ENCODE measurements around the gene ARSB.

Gene ARSB

DNA sequence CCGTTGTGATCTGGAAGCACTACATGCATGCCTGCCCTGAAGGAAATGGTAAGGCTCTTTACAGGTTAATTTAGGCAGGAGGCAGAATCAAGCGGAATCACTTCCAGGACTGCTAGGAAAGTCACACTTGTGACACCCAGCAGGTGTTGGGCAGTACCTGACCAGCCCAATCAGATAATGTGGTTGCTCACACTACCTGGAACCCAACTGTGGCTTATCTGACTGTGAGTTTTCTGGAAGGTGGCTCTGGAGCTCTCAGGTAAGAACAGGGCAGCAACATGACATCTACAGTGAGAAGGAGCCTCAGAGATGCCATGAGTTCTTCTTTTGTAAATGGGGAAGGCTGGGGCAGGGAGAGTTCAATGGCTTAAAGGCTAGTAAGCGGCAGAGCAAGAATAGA lies 146.4 kb downstream of the ARSB start:
- DNase-seq (ENCODE audit: low read depth, low spot score), result no peak

DNA sequence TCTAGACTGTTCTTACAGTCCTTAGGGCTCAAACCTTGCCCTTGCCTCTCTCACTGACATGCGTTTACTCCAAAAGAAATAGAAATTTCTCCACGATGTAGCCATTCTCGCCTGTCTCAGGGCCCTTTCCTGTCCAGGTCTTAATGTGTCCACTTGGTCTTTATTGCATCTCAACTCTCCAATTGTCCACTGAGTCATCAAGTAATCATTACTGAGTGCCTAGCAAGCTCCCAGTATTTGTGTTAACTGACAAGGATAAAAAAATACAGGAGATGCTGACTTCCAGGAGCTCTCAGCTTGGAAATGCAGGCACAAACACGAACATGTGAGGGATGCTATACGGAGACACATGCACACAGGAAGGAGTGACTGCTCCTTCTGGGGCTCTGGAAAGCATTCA lies 147.3 kb downstream of the ARSB start:
- no peak for DNase-seq (ENCODE audit: low read depth, low spot score)

DNA sequence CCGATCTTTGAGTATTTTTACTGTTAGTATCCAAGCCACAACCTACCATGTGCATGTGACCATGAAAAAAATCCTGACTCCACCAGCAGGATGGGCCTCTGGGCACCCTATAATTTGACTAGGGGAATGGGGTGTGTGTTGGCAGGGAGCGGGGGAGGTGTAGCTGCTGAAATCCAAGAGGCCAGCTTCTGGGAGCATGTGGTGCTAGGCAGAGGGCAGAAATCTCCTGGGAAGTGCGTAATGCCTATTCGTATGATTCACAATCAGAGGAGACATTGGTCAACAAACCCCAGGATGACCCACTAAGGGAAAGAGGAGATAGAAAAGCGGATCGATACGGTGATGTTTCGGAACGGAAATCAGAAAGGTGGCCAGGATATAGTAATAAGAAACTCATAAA lies 149.9 kb downstream of the ARSB start:
- DNase-seq (ENCODE audit: low read depth, low spot score), result no peak

DNA sequence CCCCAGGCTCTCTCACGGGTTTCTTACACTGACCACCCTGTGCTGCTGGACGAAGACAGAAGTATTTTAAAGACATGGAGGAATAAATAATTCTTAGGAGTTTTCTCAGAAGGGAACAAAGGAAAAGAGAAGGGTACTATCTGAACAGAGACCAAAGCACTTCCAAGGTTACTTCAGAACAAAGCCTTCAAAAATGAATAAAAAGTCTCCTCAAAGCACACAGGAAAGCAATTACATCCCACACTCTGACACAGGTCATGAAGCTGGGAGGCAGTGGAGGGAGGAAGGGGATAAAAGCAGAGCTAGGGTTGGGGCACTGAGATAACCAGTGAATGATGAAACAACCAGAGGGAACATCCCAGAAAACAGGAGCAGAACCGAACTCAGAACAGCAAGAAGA lies 151.8 kb downstream of the ARSB start:
- no peak for DNase-seq (ENCODE audit: low read depth, low spot score)

DNA sequence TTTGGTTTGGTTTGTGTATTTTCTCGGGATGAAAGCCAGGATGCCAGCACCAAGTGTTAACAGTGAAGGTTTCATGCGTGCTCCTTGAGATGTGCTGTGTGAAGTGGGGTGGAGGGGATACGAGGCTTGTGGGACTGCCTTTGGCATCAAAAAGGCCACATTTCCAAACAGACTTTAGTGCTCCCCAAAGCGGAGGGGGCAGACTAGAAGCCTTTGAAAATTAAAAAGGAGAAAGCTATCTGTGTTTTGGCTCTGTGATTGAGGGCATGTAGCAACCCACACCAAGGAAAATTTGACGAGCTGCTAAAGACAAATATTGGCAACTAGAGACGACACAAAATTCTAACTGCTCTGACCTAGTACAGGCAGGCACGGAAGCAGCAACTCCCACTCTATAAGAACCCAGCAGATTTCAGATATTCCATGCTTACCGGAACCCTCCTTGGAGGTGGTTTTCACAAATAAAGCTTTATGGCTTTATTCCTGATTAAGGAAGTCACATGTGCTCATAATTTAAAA lies 154.5 kb downstream of the ARSB start:
- no peak for DNase-seq (ENCODE audit: low read depth, low spot score)

DNA sequence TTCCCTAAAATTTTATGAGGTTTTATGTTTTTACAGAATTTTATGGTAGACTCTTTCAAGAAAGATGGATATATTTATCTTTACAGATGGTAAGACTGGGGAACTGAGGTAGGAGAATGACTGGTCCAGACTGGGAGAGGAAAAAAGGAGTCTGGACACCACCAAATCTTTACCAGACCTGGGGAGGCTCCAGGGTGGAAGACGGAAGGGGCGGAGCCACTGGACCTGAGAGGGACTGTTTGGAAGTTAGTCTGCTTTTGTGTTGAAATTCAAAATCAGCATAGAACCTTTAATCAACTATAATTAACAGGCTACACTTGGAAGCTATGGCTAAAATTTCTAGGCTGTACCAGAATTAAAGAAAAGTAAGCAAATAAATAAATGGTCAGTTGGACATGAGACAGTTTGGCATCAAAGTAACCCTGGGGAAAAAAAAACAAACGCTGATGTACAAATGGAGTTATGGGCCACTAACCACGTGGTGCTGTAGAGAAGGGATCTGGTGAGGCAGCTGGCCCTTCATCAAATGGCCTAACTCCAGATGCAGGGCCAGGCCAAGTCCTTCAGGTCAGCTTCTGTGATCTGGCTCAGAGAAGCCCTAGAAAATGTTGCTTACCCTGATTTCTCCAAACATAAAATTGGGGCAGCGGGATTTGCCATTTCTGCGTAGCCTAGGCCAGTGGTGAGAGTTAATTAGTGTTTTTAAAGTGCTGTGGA lies 155.1 kb downstream of the ARSB start:
- DNase-seq (ENCODE audit: low read depth, low spot score), result no peak

DNA sequence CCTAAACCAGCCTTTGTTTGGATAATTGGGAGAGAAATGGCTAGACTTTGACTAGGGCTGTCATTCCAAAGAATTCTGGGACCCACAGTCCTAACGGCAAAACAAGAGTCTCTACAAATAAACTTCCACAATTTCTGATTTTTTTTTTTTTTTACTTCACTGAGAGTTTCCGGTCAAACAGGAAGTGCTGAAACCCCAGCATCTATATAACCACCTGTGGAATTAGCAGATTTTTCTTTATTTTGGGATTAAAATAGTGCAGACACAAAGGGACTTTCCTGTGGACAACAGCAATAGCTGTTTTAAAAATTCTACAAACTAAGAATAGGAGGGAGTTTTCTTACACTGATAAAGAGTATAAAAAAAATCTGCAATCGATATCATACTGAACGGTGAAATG lies 157.4 kb downstream of the ARSB start:
- no peak for DNase-seq (ENCODE audit: low read depth, low spot score)

DNA sequence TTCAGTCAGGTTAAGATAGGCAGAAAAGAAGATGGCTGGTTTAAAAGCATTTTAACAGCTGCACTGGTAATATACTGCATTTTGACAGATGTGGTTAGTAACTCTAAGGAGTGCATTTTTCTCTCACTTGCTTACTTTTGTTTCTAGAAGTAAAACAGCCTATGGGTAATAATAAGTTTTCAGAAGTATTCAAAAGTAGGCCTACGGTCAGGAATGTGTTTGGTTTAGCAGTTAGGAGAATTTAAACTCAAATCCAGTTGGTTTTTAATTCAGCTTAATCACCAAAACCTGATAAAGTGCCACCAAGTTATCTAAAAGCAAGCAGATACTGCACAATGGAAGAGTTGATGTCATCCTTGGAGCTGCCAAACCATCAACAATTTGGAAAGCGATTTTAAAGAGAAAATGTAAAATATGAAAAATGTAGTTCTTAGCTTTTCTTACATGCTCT lies 160.3 kb downstream of the ARSB start:
- no peak for DNase-seq (ENCODE audit: low read depth, low spot score)

DNA sequence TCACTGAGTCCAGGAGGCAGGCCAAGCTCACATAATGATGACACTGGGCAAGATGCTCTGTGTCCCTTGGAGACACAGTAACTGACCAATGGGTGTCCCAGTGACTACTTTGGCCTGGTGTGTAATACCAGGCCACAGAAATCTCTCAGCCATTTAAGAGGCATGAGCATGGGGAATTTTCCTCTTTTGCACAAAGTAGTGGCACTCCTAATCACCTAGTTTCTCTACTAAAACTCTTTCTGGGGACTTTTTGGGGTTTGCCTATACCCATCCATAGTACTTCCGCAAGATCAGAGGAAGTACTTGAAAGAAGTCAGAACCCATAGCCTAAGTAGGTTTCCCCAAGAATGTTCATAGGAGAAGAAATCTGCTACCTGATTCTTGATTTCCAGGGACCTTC lies 161.9 kb downstream of the ARSB start:
- no peak for DNase-seq (ENCODE audit: low read depth, low spot score)

DNA sequence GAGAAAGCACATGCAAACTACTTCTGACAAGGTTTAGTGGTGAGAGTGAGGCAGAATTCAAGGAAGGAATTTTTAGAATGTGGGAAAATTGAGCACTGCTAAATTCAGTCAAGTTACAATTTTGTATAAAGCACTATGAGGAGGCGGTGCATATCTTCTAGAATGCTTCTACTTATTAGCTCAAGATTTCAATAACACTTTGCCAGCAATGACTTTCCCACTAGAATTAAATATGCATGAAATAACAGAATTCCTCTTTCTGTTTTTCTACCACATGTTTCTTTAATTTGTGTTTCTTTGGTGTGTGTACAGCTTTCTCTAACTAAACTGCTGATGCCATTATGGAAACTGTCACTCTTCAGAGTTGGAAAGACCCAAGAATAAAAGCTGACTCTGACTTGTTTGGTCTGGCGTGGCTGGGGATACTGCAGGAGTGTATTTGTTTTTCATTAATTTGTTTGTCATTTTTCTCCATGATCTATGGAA lies 163.5 kb downstream of the ARSB start:
- DNase-seq (ENCODE audit: low read depth, low spot score), result no peak

DNA sequence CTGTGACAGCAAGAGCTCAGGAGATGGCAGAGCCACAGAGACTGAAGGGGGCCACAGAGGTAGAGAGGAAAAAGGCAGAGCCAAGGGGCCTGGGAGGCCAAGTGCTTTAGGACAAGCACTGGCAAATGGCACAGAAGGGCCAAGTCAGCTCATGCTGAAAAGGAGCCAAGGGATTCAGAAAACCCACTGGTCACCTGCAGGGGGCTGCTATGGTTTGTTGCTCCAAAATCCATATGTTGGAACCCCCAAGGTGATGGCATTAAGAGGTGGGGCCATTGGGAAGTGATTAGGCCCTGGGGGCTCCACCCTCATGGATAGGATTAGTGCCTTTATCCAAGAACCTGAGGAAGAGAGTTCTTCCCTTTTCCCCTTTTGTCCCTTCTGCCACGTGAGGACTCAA lies 165.4 kb downstream of the ARSB start:
- no peak for DNase-seq (ENCODE audit: low read depth, low spot score)

DNA sequence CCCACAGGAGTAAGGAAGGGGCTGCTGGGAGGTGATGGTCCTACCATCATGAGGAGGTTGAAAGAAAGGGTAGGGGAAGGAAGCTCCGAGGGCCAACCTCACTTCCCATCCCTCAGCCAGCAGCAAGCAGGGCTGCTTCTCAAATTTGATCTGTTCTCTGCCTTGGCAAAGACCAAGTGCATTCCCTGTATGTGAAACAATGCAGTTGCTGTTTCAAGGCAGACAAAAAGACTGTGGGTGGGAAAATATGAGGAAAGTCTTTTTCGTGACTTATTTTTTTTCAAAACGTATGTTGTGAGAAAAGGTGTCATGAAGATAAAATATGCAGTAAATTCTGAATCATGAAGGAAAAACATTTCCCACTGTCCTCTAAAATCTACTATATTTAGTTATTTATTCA lies 165.9 kb downstream of the ARSB start:
- DNase-seq (ENCODE audit: low read depth, low spot score), result no peak

DNA sequence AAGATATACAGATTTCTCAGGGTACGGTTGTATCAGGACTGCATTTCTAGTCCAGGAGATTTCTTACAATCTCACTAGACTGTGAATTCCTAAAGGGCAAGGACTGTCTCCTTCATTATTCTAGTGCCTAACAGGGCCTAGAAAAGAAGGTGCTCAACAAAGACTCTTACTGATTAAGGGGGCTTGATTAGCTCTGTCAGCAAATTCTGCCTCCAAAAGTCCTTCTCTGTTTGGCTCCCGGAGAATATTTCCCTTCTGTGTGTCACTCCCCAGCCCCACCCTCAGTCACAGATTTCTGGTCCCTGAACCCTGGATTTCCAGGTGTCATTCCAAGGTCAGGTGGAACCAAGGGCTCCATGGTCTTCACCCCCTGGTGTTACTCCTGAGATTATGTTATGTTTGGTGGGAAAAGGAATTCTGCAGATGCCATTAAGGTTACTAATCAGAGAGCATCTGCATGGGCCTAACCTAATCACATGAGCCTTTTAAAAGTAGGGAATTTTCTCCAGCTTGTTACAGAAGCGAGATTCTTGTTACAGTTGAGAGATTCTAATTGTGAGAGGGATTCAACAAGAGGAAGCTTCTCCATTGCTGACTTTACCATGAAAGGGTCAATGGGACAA lies 168.9 kb downstream of the ARSB start:
- DNase-seq (ENCODE audit: low read depth, low spot score), result no peak

DNA sequence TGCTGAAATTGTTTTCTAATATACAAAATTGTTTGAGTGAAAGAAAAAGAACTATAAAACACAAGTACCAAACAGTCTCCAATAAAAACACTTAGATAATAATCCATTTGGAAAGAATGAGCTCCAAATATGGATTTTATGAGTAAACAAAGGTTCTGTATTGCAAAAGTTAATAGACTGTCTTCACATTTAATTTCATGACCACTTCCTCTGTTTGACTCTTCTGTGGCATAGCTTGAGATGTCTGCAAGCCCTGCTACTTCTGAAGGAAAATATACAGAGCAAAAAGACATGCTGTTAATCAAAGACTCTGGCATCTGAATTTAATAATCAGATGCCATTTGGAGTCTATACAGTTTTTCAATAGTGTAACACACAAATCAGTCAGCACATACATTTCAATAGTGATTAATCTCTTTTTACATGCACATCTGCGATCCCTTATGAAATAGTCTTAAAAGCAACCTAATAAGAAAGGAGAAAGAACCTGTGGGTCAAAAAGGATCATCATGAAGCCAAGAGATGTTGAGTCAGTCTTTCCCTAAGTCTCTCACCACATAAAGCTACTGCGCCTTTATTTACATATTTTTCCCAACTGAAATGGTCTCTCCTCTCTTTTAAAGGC lies 171.1 kb downstream of the ARSB start:
- DNase-seq (ENCODE audit: low read depth, low spot score), result no peak

DNA sequence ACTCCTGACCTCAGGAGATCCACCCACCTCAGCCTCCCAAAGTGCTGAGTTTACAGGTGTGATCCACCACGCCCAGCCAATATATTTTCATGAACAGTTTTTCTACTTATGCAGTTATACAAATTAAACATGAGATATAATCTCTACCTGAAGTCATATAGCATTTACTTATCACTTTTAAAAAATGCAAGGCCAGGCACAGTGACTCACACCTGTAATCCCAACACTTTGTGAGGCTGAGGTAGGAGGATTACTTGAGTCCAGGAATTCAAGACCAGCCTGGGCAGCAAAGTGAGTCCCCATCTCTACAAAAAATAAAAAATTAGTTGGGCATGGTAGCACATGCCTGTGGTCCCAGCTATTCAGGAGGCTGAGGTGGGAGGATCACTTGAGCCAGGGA lies 171.8 kb downstream of the ARSB start:
- DNase-seq (ENCODE audit: low read depth, low spot score), result no peak

DNA sequence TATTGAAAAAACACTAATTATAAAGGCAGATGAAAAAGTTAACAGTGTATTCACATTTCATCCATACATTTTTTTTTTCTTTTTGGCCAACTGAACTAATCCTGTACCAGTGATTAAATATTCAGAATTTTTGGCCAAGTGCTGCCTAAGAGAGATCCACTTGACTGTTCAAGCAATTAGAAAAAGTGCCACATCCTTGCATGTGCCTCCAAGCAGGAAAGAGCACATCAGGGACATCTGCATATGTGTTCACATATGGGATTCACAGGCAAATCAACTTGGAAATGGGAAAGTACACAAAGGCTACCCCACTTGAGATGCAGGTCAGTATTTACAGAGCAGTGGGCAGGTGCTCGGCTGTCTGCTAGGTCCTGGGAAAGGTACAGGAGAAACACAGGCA lies 173.2 kb downstream of the ARSB start:
- no peak for DNase-seq (ENCODE audit: low read depth, low spot score)

DNA sequence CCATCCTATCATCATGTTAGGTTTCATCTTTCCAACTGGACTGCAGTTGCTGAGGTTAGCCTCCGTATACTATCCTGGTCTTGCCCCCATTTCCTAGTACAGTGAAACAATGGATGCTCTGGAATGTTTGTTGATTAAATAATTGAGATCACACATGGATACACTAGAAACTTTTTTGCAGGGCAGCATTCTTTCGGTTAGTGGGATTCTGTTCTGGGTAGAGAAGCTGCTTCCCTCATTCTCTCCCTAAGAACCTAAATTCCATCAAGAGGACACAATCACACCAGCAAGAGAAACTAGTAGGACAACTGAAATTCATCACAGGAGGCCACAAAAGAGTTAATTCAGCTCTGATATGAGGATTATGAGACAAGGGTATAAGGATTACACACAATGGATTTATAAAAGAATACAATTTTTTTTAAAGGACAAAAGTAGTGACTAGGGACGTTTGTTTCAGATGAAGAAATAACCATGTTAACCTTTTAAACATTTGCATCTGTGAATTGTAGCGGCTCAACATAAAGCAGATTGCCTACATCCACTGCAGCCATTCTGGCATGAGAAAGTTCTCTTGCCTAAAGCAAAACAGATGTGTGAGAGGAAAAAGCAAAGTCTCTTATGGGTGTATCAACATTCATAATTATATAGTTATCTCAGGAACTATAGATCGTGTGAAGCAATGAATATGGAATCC lies 173.8 kb downstream of the ARSB start:
- no peak for DNase-seq (ENCODE audit: low read depth, low spot score)

DNA sequence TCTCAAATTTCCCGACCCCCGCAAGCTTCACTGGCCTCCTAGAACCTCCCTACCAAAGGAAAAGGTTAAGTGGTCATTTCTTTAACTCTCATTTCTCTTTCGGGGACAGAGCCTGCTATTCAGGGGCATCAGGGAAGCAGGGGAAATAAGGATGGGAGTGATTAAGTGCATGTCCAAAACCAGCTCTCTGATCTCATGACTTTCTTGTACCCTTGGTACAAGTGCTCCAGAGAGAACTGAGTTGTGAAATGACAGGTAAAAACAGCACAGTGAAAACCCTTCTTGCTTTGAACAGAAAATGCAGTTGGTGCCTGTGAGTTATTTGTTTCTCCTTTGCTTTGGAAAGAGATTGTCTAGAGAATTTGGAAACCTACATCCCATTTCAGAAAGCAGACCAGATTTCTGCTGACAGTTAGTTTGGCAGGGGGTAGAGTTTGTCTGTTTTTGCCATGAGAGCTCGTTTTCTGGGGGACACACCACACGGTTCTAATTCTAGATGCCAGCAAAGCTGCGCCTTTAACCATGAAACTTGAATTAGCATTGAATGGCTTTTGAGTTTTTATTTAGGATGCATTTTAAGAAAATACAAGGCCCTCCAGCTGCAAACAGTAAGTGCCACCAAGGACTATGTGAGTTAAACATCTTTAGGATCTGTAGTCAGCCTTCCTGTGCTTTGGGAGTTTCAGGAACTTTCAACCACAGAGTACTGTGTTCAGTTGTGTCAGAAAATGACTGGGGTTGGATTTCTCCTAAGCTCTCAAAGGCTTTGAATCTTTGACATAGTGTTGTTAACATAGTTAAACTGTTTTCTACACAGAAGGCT lies 174.8 kb downstream of the ARSB start:
- DNase-seq (ENCODE audit: low read depth, low spot score), result no peak

DNA sequence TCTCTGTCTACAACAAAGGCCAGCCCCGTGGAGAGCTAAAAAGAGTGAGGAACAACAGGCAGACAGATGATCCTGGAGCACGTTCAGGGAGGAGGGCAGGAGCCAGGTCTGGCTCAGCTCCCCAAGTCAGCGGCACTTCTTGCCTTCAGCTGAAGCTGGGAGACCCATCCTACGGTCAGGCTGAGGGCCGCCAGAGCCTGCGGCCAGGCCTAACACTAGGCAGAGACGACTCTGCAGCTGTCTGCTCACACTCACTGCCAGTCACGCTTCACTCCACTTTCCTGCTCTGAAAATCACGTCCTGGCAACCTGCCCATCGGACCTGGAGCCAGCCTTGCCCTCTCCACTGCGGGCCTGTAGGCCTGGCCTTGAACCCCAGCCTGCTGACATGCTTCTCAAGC lies 175.7 kb downstream of the ARSB start:
- DNase-seq (ENCODE audit: low read depth, low spot score), result no peak

DNA sequence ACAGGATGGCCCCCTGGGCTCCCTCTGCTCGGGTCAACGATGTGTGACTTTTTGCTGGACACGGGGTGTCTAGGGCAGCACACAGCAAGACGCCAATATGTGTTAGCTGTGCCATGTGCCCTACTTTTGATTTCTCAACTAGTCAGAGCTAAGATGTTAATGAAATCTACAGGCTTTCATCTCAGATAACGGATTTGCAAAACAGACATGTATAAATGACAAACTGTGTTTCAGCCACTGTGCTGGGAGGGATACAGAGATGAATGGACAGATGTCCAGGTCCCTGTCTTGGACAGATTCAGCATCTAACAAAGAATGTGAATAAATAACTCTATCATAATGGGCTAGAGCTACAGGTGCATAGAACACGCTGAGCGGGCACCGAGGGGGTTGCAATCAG lies 176.3 kb downstream of the ARSB start:
- DNase-seq (ENCODE audit: low read depth, low spot score), result no peak

DNA sequence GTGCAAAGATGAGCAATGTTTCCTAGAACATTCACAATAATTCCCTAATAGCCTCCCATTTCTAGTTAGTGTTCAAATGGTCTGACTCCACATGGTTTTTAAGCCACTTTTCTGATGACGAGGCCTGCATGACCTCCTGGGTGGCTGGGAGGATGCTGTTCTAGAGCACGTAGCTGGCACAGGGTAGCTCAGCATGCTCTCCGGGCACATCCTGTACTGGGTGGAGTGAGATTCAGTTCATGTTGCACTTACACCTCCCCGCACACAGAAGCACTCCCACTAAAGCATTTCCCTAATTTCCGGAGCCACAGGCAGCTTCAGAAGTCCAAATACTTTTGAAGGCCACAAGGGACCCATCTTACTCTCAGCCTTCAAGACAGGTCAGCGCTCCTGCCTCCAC lies 176.7 kb downstream of the ARSB start:
- no peak for DNase-seq (ENCODE audit: low read depth, low spot score)
